Liver (tissue), 9 donors: Measurements from ENCODE around the gene ARPP21. TPM values are rescaled to one million over a fixed set of nuclear protein-coding genes. Genes with fewer than 3 reads are reported as not detected.

ENCODE experiments used
- DNase-seq: peaks from one replicate; pipeline ENCODE4 v3.0.0-alpha.2; 2017; ENCODE audit warnings: low spot score
- H3K27ac ChIP-seq, 2 donors: one replicate each; pipeline ENCODE4 v1.7.0; 2013; ENCODE audit warnings: inconsistent platforms in 2 of 2, low read length in 2 of 2, control low read depth in 1 of 2, low read depth in 1 of 2, mild to moderate bottlenecking in 1 of 2
- H3K27me3 ChIP-seq, 4 donors: one replicate each; pipeline versions ENCODE4 v1.6.1 to v1.7.0; 2013; ENCODE audit warnings: low read length in 3 of 4, inconsistent platforms in 1 of 4, mild to moderate bottlenecking in 1 of 4, moderate library complexity in 1 of 4; ENCODE audit not compliant: control insufficient read depth in 4 of 4, insufficient read depth in 4 of 4
- H3K36me3 ChIP-seq, 4 donors: one replicate each; pipeline versions ENCODE4 v1.6.1 to v1.7.0; 2013; ENCODE audit warnings: low read length in 3 of 4, mild to moderate bottlenecking in 3 of 4, low read depth in 1 of 4, moderate library complexity in 1 of 4; ENCODE audit not compliant: control insufficient read depth in 4 of 4, insufficient read depth in 3 of 4
- H3K4me1 ChIP-seq, 4 donors: one replicate each; pipeline versions ENCODE4 v1.6.1 to v1.7.0; 2013; ENCODE audit warnings: low read length in 3 of 4, mild to moderate bottlenecking in 3 of 4, moderate library complexity in 1 of 4; ENCODE audit not compliant: control insufficient read depth in 4 of 4, insufficient read depth in 4 of 4
- H3K4me3 ChIP-seq, 3 donors: one replicate each; pipeline versions ENCODE4 v1.6.1 to v1.7.0; 2013; ENCODE audit warnings: low read length in 3 of 3, control low read depth in 1 of 3, low read depth in 1 of 3, mild to moderate bottlenecking in 1 of 3
- H3K9ac ChIP-seq, 2 donors: one replicate each; pipeline ENCODE4 v1.7.0; 2013; ENCODE audit warnings: low read length in 2 of 2, mild to moderate bottlenecking in 2 of 2, moderate library complexity in 2 of 2, control low read depth in 1 of 2, low read depth in 1 of 2
- H3K9me3 ChIP-seq, 4 donors: one replicate each; pipeline versions ENCODE4 v1.6.1 to v1.7.0; 2013; ENCODE audit warnings: low read length in 3 of 4; ENCODE audit not compliant: control insufficient read depth in 4 of 4
- ATF3 ChIP-seq: IDR thresholded peaks from 2 replicates; pipeline ENCODE4 v1.6.1; 2016; ENCODE audit warnings: antibody characterized with exemption
- EGR1 ChIP-seq, 2 donors: IDR thresholded peaks; 2 replicates each; pipeline ENCODE4 v1.6.1; 2016 to 2018; ENCODE audit warnings: antibody characterized with exemption in 2 of 2, low read depth in 2 of 2
- FOXA1 ChIP-seq: IDR thresholded peaks from 2 replicates; pipeline ENCODE4 v1.6.1; 2016; ENCODE audit warnings: antibody characterized with exemption
- FOXA2 ChIP-seq: IDR thresholded peaks from 2 replicates; pipeline ENCODE4 v1.6.1; 2016; ENCODE audit warnings: antibody characterized with exemption
- GABPA ChIP-seq, 2 donors: IDR thresholded peaks in 1 of 2; conservative IDR thresholded peaks in 1 of 2; 2 replicates each; pipeline ENCODE4 v1.6.1; 2016; ENCODE audit warnings: antibody characterized with exemption in 2 of 2, mild to moderate bottlenecking in 1 of 2, moderate library complexity in 1 of 2
- HNF4G ChIP-seq: IDR thresholded peaks from 2 replicates; pipeline ENCODE4 v1.6.1; 2016; ENCODE audit warnings: antibody characterized with exemption
- JUND ChIP-seq, 2 donors: IDR thresholded peaks; 2 replicates each; pipeline ENCODE4 v1.6.1; 2016; ENCODE audit warnings: antibody characterized with exemption in 2 of 2
- NR2F2 ChIP-seq: IDR thresholded peaks from 2 replicates; pipeline ENCODE4 v1.6.1; 2016; ENCODE audit warnings: antibody characterized with exemption
- RAD21 ChIP-seq, 2 donors: IDR thresholded peaks; 2 replicates each; pipeline ENCODE4 v1.6.1; 2016; ENCODE audit warnings: antibody characterized with exemption in 2 of 2, mild to moderate bottlenecking in 2 of 2
- RXRA ChIP-seq, 2 donors: IDR thresholded peaks; 2 replicates each; pipeline ENCODE4 v1.6.1; 2017 to 2018; ENCODE audit warnings: antibody characterized with exemption in 2 of 2, mild to moderate bottlenecking in 1 of 2
- TAF1 ChIP-seq: conservative IDR thresholded peaks from 2 replicates; pipeline ENCODE4 v1.6.1; 2016; ENCODE audit warnings: antibody characterized with exemption, mild to moderate bottlenecking
- YY1 ChIP-seq: IDR thresholded peaks from 2 replicates; pipeline ENCODE4 v1.6.1; 2016; ENCODE audit warnings: antibody characterized with exemption, mild to moderate bottlenecking
- ZBTB33 ChIP-seq: IDR thresholded peaks from 2 replicates; pipeline ENCODE4 v1.6.1; 2016; ENCODE audit warnings: antibody characterized with exemption
- WGBS: extraction: QIAGEN DNeasy Blood & Tissue Kit; methylation state at CpG from one replicate; pipeline ENCODE4 v1.1.7; 2013; 5-methylcytosine and 5-hydroxymethylcytosine counted together
- polyA plus RNA-seq, 2 donors: library from polyadenylated mRNA; stranded (reverse) in 1 of 2; unstranded in 1 of 2; fragments of 200-250 nt in 1 of 2; fragments of >200 nt in 1 of 2; fragmentation: Nextera tagmentation in 1 of 2; extraction: Ambion mirVana in 1 of 2; gene quantifications; one replicate each; pipeline versions ENCODE4 v1.2.1 to v1.2.3, GENCODE V29; 2013 to 2015
- total RNA-seq, 2 donors: library from RNA; depleted of rRNA; stranded (reverse); fragments of >200 nt; gene quantifications; one replicate each; pipeline ENCODE4 v1.2.3, GENCODE V29; 2014
- TF ChIP-seq, protein P1 (sequence below): IDR thresholded peaks from 2 replicates; pipeline ENCODE4 v1.6.1; 2016; ENCODE audit warnings: antibody characterized with exemption, mild to moderate bottlenecking
- donor health status: healthy.
- donor health status: healthy.
- donor health status: healthy.
- donor health status: healthy.
- donor health status: healthy.

The ARPP21 gene
- total and polyA plus RNA-seq, 4 donors, result 0.42 to 1.3 (median 0.66) TPM; not detected in 1

GRCh38 chr3:35688826-35689225 is 49.5 kb downstream of the ARPP21 start (continued):
- TF ChIP-seq, protein P1, sequence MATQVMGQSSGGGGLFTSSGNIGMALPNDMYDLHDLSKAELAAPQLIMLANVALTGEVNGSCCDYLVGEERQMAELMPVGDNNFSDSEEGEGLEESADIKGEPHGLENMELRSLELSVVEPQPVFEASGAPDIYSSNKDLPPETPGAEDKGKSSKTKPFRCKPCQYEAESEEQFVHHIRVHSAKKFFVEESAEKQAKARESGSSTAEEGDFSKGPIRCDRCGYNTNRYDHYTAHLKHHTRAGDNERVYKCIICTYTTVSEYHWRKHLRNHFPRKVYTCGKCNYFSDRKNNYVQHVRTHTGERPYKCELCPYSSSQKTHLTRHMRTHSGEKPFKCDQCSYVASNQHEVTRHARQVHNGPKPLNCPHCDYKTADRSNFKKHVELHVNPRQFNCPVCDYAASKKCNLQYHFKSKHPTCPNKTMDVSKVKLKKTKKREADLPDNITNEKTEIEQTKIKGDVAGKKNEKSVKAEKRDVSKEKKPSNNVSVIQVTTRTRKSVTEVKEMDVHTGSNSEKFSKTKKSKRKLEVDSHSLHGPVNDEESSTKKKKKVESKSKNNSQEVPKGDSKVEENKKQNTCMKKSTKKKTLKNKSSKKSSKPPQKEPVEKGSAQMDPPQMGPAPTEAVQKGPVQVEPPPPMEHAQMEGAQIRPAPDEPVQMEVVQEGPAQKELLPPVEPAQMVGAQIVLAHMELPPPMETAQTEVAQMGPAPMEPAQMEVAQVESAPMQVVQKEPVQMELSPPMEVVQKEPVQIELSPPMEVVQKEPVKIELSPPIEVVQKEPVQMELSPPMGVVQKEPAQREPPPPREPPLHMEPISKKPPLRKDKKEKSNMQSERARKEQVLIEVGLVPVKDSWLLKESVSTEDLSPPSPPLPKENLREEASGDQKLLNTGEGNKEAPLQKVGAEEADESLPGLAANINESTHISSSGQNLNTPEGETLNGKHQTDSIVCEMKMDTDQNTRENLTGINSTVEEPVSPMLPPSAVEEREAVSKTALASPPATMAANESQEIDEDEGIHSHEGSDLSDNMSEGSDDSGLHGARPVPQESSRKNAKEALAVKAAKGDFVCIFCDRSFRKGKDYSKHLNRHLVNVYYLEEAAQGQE, result no peak
- TF ChIP-seq ATF3, result no peak
- no peak for TF ChIP-seq TAF1
- TF ChIP-seq RXRA (IDR thresholded peaks at IDR 0.05), result no peak
- TF ChIP-seq RAD21 (IDR thresholded peaks at IDR 0.05), result no peak
- no peak for TF ChIP-seq NR2F2
- no peak for TF ChIP-seq EGR1 (IDR thresholded peaks at IDR 0.05; ENCODE audit: low read depth in 2 of 2)
- TF ChIP-seq ZBTB33, result no peak
- no peak for TF ChIP-seq JUND (IDR thresholded peaks at IDR 0.05)

- Histone ChIP-seq H3K27me3 (no peaks in the 10 kb centered on the region), H3K4me1 (no peaks in the 10 kb centered on the region), H3K9me3 (no peaks in the 10 kb centered on the region), H3K9ac (no peak overlapping the region), H3K36me3 (no peaks in the 10 kb centered on the region), H3K4me3 (no peak overlapping the region), H3K27ac (no peak overlapping the region)
- 73% methylated on average over 4 of the region's 4 CpGs for WGBS
- no peak for DNase-seq
- TF ChIP-seq RXRA (IDR thresholded peaks at IDR 0.05) (no peak), ZBTB33 (no peak), YY1 (no peak), FOXA2 (no peak), FOXA1 (no peak), HNF4G (no peak), GABPA (IDR thresholded peaks at IDR 0.05 in 1 of 2, conservative IDR thresholded peaks at IDR 0.05 in 1 of 2) (no peak), NR2F2 (no peak), RAD21 (IDR thresholded peaks at IDR 0.05) (no peak), TAF1 (no peak)
Measured at GRCh38 chr3:35690271-35690670, 50.9 kb downstream of the ARPP21 start.

- Histone ChIP-seq H3K4me3 (no peak overlapping the region), H3K27me3 (no peaks in the 10 kb centered on the region), H3K36me3 (no peaks in the 10 kb centered on the region), H3K9me3 (no peaks in the 10 kb centered on the region), H3K9ac (no peak overlapping the region), H3K27ac (no peak overlapping the region), H3K4me1 (no peaks in the 10 kb centered on the region)
- TF ChIP-seq JUND (IDR thresholded peaks at IDR 0.05), result no peak
- DNase-seq, result no peak
- 67% methylated on average over 3 of the region's 3 CpGs for WGBS
Measured at GRCh38 chr3:35705904-35706303, 66.6 kb downstream of the ARPP21 start.
